CD4-positive, alpha-beta T cell treated with Interferon alpha-2 for 1 hour (primary cell): ENCODE results near the gene PAPOLA.
"Not testable (repeated sequence)": the region's sequence is repeated elsewhere in the genome, so short reads cannot be mapped to it uniquely, and the experiment has no call there.

Experiments used
- DNase-seq, 2 donors: peaks; one replicate each; pipeline ENCODE4 v3.0.0-alpha.2; 2020 to 2022

The PAPOLA gene

DNA sequence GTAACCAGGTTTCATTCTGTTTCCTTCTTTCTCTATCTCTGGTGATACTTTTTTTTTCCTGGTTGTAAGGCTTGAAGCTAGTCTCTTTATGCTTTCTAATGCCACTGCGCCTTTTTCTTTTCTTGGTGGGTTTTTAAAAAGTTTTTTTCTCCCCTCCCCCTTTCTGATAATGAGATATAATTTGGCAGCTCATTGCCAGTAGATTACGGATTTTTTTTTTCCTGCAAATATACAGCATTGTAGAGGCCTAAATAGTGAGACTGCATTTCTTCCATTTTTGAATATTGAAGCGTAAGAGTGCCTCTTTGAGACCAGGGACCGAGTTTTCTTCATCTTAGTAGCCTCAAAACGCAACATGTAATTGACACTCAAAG is 1.1 kb downstream of the PAPOLA start:
- no peak for DNase-seq

GRCh38 chr14:96504353-96504752 is 2.2 kb downstream of the PAPOLA start:
- DNase-seq = not testable (repeated sequence)

DNA sequence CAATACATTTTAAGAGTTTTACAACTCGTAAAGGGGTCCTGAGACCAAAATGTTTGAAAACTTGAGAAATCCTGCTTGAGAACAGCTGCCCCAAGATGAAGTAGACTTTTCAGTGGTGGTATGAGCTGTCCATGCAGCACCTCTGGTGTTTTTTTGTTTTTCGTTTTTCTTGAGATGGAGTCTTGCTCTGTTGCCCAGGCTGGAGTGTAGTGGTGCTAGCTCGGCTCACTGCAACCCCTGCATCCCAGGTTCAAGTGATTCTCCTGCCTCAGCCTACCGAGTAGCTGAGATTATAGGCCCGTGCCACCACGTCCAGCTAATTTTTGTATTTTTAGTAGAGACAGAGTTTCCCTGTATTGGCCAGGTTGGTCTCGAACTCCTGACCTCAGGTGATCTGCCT is 5.5 kb downstream of the PAPOLA start:
- no peak for DNase-seq

GRCh38 chr14:96508900-96509299 is 6.7 kb downstream of the PAPOLA start:
- DNase-seq = no peak

- DNase-seq = no peak
Measured at GRCh38 chr14:96509457-96510090, 7.4 kb downstream of the PAPOLA start.

- no peak for DNase-seq
Measured at GRCh38 chr14:96511146-96511545, 9.0 kb downstream of the PAPOLA start.

- DNase-seq = no peak
Measured at GRCh38 chr14:96511667-96512066, 9.5 kb downstream of the PAPOLA start.

DNA sequence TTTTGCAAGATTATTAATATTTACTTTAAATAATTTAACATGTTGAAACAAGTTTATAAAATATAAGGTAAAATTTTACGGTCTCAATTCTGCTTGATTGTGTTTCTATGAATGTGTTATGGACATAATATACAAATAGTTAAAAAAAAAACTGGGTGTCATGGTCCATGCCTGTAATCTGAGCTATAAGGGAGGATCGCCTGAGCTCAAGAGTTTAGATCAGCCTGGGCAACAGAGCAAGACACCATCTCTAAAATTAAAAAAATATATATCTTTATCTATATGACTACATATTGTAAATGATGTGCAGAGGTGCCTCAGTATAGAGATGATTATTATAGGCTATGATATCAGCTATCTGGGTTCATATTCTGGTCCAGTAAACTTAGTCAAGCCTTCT is 9.9 kb downstream of the PAPOLA start:
- DNase-seq = no peak

GRCh38 chr14:96512602-96513397 is 10.6 kb downstream of the PAPOLA start:
- DNase-seq = no peak

- DNase-seq = no peak
Measured at GRCh38 chr14:96514694-96515093, 12.5 kb downstream of the PAPOLA start.

- DNase-seq = no peak
Measured at GRCh38 chr14:96515731-96516130, 13.5 kb downstream of the PAPOLA start.

DNA sequence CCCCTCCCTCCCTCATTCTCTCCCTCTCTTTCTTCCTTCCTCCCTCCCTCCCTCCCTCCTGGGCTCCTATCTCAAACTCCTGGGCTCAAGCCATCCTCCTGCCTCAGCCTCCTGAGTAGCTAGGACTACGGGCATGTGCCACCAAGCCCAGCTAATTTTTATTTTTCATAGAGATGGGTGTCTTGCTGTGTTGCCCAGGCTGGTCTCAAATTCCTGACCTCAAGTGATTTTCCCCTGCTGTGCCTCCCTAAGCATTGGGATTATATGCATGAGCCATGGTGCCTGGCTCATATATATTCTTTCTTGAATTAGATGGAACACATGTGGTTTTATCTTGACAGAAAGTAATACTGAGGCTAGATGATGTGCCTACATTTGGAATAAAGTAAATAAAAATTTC is 14.2 kb downstream of the PAPOLA start:
- DNase-seq = no peak

DNA sequence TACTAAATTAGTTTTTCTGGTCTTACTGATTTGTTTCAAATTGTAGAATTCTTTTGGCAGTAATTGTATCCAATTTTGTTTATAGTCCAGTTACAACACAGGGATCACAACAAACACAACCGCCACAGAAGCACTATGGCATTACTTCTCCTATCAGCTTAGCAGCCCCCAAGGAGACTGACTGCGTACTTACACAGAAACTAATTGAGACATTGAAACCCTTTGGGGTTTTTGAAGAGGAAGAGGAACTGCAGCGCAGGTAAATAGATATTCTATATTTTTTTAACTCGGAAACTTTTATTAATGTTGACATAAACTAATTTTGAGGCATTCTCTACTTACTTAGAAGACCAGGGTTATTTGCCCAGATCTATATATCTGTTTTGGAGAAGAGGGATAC is 17.8 kb downstream of the PAPOLA start:
- DNase-seq = no peak

DNA sequence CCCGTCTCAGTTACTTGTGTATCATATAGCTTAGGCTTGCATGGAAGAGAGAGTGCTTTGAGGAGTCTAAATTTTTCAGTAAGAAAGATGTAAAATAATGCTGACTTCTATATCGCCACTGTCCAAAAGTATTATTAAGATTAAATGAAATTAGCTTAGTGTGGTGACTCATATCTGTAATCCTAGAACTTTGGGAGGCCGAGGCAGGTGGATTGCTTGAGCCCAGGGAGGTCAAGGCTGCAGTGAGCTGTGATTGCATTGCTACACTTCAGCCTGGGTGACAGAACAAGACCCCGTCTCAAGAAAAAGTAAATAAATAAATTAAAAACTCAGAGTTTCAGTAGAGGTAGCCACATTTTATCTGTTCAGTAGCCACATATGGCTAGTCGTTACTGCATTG is 23.3 kb downstream of the PAPOLA start:
- no peak for DNase-seq

- DNase-seq = no peak
Measured at GRCh38 chr14:96532632-96533031, 30.4 kb downstream of the PAPOLA start.

DNA sequence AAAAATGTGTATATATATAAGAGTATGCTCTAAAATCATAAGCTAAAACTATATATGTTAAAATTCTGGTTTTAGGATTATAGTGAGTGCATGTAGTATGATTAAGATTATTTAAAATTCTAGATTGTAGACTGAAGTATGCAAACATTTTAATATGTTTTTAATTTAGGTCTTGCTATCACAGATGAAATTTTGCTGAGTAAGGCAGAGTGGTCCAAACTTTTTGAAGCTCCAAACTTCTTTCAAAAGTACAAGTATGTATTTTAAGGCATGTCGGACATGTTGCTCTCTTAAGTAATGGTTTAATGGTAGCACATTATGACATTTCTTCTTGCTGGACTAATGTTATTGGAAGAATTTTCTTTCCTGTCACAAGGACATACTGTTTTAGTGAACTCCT is 34.6 kb downstream of the PAPOLA start:
- no peak for DNase-seq

- no peak for DNase-seq
Measured at GRCh38 chr14:96538097-96538989, 36.2 kb downstream of the PAPOLA start.

- no peak for DNase-seq
Measured at GRCh38 chr14:96538990-96539317, 36.8 kb downstream of the PAPOLA start.

GRCh38 chr14:96554315-96554910 is 52.2 kb downstream of the PAPOLA start:
- no peak for DNase-seq

- no peak for DNase-seq
Measured at GRCh38 chr14:96559571-96559970, 57.4 kb downstream of the PAPOLA start.

- no peak for DNase-seq
Measured at GRCh38 chr14:96564389-96564788, 62.2 kb downstream of the PAPOLA start.

DNA sequence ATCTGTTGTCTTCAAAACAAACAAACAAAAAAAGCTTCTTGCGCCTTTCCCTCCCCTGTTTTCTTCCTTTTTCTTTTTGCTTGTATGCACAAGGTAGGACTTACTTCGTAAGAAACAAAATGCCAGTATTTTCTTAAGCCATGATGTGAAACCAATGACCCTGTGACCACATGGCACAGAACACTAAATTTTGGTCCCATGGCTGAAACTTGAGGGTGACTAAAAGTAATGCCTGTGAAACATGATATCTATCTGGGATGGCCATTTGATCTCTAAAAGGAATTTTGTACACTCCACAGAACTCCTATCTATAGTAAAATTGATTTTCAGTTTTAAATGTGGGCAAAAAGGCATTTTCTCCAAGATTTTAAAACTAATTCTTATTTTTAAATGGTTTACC is 63.6 kb downstream of the PAPOLA start:
- no peak for DNase-seq

DNA sequence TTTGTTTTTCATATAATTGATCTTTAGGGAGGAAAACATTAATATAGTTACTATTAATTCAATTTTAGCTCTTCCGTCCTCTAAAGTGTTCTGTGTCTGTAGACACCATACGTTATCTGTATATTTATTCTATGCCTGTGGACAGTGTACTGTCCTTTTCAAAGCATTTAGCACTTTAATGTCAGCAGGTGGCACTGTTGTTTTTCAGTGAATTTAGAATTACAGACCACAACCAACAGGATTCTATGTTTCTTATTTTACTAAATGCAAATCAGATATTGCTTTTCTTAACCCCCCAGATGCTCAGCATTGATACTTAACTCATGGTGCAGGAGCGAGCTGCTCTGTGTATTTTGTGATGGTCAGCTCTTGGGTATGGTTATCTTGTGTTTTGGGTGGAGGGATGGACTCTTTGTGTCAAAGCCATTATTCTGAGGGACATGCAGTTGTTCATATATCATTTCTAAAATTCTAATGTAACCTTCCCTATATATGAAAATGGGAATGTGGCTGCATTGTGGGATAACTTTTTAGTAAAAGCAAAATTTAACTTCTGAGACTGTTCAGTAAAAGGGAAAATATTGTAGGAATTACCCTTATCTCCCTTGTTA is 65.2 kb downstream of the PAPOLA start:
- DNase-seq = peak in 1 of 2 donors; percentile 38
